Adrenal gland (tissue), 12 donors: Measurements from ENCODE around the gene BRAF. TPM values are rescaled to one million over a fixed set of nuclear protein-coding genes. Genes with fewer than 3 reads are reported as not detected.

Source experiments
- DNase-seq, 7 donors: peaks; one replicate each; pipeline ENCODE4 v3.0.0-alpha.2; 2019 to 2020
- H3K27ac ChIP-seq, 5 donors: fragments of 200-600 bp; sonication (generic) in 4 of 5; 1 replicate in 3 of 5; 2 replicates in 2 of 5; pipeline versions ENCODE4 v1.5.1 to v1.8.0; 2016 to 2020; ENCODE audit warnings: mild to moderate bottlenecking in 1 of 5
- H3K27me3 ChIP-seq: fragments of 200-600 bp; 2 replicates; pipeline ENCODE4 v1.8.0; 2021
- H3K36me3 ChIP-seq, 2 donors: fragments of 200-600 bp; replicated peaks in 1 of 2; 1 replicate in 1 of 2; 2 replicates in 1 of 2; pipeline versions ENCODE4 v1.5.1 to v1.8.0; 2018 to 2022
- H3K4me1 ChIP-seq, 2 donors: fragments of 200-600 bp; replicated peaks in 1 of 2; 1 replicate in 1 of 2; 2 replicates in 1 of 2; pipeline versions ENCODE4 v1.5.1 to v1.8.0; 2018 to 2021
- H3K4me3 ChIP-seq, 4 donors: fragments of 200-600 bp; sonication (generic) in 3 of 4; one replicate each; pipeline ENCODE4 v1.5.1; 2016 to 2018
- H3K9me3 ChIP-seq, 3 donors: fragments of 200-600 bp; sonication (generic) in 1 of 3; replicated peaks in 1 of 3; 1 replicate in 2 of 3; 2 replicates in 1 of 3; pipeline versions ENCODE4 v1.5.1 to v1.8.0; 2016 to 2021
- POLR2A ChIP-seq, 2 donors: fragments of 450-650 bp; IDR thresholded peaks; one replicate each; pipeline ENCODE4 v1.6.1; 2017; ENCODE audit warnings: antibody characterized with exemption in 2 of 2, mild to moderate bottlenecking in 2 of 2, moderate library complexity in 1 of 2
- WGBS, 4 donors: extraction: QIAGEN DNeasy Blood & Tissue Kit in 2 of 4; methylation state at CpG; one replicate each; pipeline versions ENCODE4 v1.1.5 to v1.1.7; 2013 to 2017; 5-methylcytosine and 5-hydroxymethylcytosine counted together
- intact Hi-C, 2 donors: fragments of 100-400 bp; cut with DNase I; formaldehyde crosslinking; loops; one replicate each; pipeline versions ENCODE4 v1.14.1 to v1.15.0; 2022 to 2023
- polyA plus RNA-seq, 3 donors: library from polyadenylated mRNA; stranded (reverse); fragments of 200-250 nt in 2 of 3; fragments of 350-450 nt in 1 of 3; fragmentation: Illumina TruSeq in 1 of 3; extraction: RNeasy Lipid Tissue Mini Kit (QIAGEN cat#74804) in 1 of 3; gene quantifications; one replicate each; pipeline ENCODE4 v1.2.3, GENCODE V29; 2013 to 2014
- total RNA-seq, 9 donors: library from RNA; depleted of rRNA in 4 of 9; stranded (reverse); fragments of >200 nt in 4 of 9; fragments of 120-200 nt in 1 of 9; fragmentation: NEBNext Ultra II Directional in 1 of 9; extraction: Animal tissue kit (Norgen Biotek cat#: 25700) in 1 of 9; gene quantifications; one replicate each; pipeline versions ENCODE4 v1.1.0 to v1.2.4, GENCODE V29; 2013 to 2023
- TF ChIP-seq, protein P1 (sequence below), 6 experiments: fragments of 450-650 bp in 4 of 6; fragments of 200-600 bp in 2 of 6; sonication (generic) in 1 of 6; IDR thresholded peaks; 1 replicate in 5 of 6; 2 replicates in 1 of 6; pipeline versions ENCODE4 v1.5.1 to v1.8.0; 2016 to 2021; ENCODE audit warnings: antibody characterized with exemption in 6 of 6, mild to moderate bottlenecking in 2 of 6, moderate library complexity in 1 of 6
- donor health status: healthy with polysubstance abuse.
- donor health status: Bipolar disorder and iron deficiency.
- donor health status: DM: yes; HTN: yes; CAD: no.
- donor health status: DM: no; HTN: no; CAD: no.
- donor health status: DM: no; HTN: no; CAD: no.
- donor health status: DM: yes; HTN: yes; CAD: no.

The BRAF gene
- total and polyA plus RNA-seq, 12 donors, result 5.0 to 50.3 (median 25.5) TPM

DNA sequence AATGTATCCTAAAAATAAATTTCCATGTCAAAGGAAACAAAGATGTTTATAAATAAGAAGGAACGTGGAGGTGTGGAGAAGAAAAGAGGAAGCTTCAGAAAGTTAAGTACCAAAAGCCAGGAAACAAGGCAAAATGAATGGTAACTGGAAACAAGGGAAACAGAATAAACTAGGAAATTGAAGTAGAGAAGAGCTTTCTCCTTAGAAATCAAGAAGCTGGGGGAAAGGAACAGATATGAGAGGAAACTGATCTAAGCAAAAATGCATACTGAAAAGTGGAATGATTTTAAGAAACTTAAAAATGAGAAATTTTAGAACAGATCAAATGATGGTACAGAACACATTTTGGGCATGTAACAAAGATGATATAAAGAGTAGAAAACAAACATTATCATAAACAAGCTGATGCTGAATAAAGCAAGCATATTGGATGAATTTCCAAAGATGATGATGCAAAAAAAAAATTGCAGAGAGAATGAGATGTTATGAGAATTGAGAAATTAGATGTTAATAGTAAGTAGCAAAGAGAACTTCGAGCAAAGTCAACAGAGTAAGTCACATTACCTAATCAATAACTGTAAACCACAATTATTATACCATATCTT, 1.9 kb downstream of the BRAF start:
- intact Hi-C loops, result no loop called here
- peaks cover 8 to 20% of the 10 kb centered on the region in 2 donors for H3K4me1 ChIP-seq

DNA sequence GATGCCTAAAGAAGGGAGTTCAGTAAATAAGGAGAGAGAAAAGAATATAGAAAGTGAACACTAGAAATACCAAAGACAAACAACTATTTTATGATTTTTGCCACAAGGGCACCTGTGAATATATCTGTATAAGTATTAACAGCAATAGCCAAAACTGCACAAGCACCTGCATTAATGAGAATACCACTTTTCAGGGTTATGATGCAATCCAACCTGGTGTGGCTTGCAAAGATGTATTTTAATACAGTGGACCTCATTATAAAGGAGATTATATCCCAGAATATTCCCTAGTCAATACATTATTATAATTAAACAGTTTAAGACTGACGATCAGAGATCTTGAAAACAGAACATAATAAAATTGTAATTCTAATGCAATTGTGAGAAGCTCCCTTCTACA, 4.0 kb downstream of the BRAF start:
- H3K27ac ChIP-seq, result no peak overlapping the region
- H3K4me1 ChIP-seq, result peaks cover 8 to 20% of the 10 kb centered on the region in 2 donors
- H3K27me3 ChIP-seq, result no peaks in the 10 kb centered on the region
- no peak for TF ChIP-seq POLR2A (IDR thresholded peaks at IDR 0.05)
- 82 to 90% (median 89%) methylated on average over 1 of the region's 1 CpG for WGBS, 4 donors
- intact Hi-C loops, result no loop called here
- H3K36me3 ChIP-seq, result no peaks in the 10 kb centered on the region
- DNase-seq, result no peak
- H3K4me3 ChIP-seq, result no peak overlapping the region
- no peaks in the 10 kb centered on the region for H3K9me3 ChIP-seq

More for the DNA sequence above, 1.9 kb downstream of the BRAF start:
- TF ChIP-seq, protein P1, sequence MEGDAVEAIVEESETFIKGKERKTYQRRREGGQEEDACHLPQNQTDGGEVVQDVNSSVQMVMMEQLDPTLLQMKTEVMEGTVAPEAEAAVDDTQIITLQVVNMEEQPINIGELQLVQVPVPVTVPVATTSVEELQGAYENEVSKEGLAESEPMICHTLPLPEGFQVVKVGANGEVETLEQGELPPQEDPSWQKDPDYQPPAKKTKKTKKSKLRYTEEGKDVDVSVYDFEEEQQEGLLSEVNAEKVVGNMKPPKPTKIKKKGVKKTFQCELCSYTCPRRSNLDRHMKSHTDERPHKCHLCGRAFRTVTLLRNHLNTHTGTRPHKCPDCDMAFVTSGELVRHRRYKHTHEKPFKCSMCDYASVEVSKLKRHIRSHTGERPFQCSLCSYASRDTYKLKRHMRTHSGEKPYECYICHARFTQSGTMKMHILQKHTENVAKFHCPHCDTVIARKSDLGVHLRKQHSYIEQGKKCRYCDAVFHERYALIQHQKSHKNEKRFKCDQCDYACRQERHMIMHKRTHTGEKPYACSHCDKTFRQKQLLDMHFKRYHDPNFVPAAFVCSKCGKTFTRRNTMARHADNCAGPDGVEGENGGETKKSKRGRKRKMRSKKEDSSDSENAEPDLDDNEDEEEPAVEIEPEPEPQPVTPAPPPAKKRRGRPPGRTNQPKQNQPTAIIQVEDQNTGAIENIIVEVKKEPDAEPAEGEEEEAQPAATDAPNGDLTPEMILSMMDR (IDR thresholded peaks at IDR 0.05), result no peak
- no peak for TF ChIP-seq POLR2A (IDR thresholded peaks at IDR 0.05)
- WGBS, 4 donors, result 49 to 66% (median 55%) methylated on average over 2 of the region's 2 CpGs
- Histone ChIP-seq H3K27ac (peak overlapping the region in 1 of 5 donors; percentile 2), H3K4me3 (no peak overlapping the region), H3K36me3 (no peaks in the 10 kb centered on the region), H3K27me3 (no peaks in the 10 kb centered on the region), H3K9me3 (no peaks in the 10 kb centered on the region)
- no peak for DNase-seq

DNA sequence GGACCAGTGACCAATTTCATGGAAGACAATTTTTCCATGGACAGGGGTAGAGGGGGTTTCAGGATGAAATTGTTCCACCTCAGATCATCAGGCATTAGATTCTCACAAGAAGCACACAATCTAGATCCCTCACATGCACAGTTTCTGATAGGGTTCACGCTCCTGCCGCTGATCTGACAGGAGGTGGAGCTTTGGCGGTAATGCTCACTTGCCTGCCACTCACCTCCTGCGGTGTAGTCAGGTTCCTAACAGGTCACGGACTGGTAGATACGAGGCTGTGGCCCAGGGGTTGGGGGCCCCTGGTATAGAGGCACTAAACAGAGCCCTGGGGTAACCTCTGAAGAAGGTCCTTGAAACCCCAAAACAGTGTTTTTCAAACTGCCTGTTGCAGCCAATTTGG, 6.5 kb downstream of the BRAF start:
- peaks cover 4 to 17% of the 10 kb centered on the region in 2 donors for H3K4me1 ChIP-seq
- no peak overlapping the region for H3K27ac ChIP-seq
- no peaks in the 10 kb centered on the region for H3K9me3 ChIP-seq
- H3K36me3 ChIP-seq, result no peaks in the 10 kb centered on the region
- no peak for DNase-seq
- intact Hi-C loops, result no loop called here
- no peak for TF ChIP-seq POLR2A (IDR thresholded peaks at IDR 0.05)
- TF ChIP-seq, protein P1 (IDR thresholded peaks at IDR 0.05), result no peak
- H3K27me3 ChIP-seq, result no peaks in the 10 kb centered on the region
- no peak overlapping the region for H3K4me3 ChIP-seq
- WGBS, 4 donors, result 94 to 97% (median 96%) methylated on average over 6 of the region's 6 CpGs

DNA sequence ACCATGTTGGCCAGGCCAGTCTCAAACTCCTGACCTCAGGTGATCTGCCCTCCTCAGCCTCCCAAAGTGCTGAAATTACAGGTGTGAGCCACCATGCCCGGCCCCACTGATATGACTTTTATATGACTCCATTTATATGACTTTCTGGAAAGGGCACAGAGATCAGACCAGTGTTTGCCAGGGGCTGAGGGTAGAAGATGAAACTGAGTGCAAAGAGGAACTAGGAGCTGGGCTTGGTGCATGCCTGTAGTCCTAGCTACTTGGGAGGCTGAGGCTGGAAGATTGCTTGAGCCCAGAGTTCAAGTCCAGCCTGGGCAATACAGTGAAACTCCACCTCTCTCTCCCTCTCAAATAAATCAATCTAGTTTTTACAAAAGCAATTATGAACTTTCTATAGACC, 7.5 kb downstream of the BRAF start:
- intact Hi-C loops, result no loop called here
- DNase-seq, result no peak
- no peaks in the 10 kb centered on the region for H3K9me3 ChIP-seq
- WGBS, 4 donors, result 97 to 100% (median 100%) methylated on average over 1 of the region's 1 CpG
- TF ChIP-seq, protein P1 (IDR thresholded peaks at IDR 0.05), result no peak
- TF ChIP-seq POLR2A (IDR thresholded peaks at IDR 0.05), result no peak
- no peak overlapping the region for H3K27ac ChIP-seq
- peaks cover 0 to 7% of the 10 kb centered on the region in 2 donors for H3K4me1 ChIP-seq
- no peak overlapping the region for H3K4me3 ChIP-seq
- no peaks in the 10 kb centered on the region for H3K36me3 ChIP-seq
- no peaks in the 10 kb centered on the region for H3K27me3 ChIP-seq

DNA sequence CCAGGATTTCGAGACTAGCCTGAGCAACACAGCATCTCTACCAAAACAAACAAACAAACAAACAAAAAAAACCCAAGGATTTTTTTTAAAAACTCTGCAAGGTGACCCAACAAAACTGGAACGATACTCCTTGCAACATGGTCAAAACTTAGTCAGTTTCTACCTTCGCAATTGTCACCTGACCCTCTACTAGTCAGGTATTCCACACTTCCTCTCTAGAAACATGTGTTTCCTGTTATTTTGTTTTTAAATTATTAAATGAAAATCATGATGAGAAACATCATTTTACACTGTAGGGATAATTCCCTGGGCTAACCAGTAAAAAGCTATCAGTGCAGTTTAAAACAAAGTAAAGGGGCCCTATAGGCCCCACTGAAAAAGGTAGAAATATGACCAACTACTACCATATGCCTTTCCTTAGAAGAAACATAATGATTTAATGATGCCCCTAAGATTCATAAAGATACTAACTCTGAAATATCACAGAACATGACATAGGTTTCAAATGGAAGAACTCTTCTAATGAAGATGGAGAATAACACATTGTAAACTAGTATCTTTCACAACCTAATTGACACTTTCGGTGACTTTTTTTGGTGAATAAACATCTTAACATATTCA, 8.7 kb downstream of the BRAF start:
- Histone ChIP-seq H3K9me3 (no peaks in the 10 kb centered on the region), H3K36me3 (no peaks in the 10 kb centered on the region), H3K4me1 (peaks cover 0 to 7% of the 10 kb centered on the region in 2 donors), H3K27ac (no peak overlapping the region), H3K4me3 (no peak overlapping the region), H3K27me3 (no peaks in the 10 kb centered on the region)
- WGBS, 4 donors, result 82 to 94% (median 87%) methylated on average over 4 of the region's 4 CpGs
- DNase-seq, result no peak
- TF ChIP-seq POLR2A (IDR thresholded peaks at IDR 0.05), result no peak
- TF ChIP-seq, protein P1 (IDR thresholded peaks at IDR 0.05), result no peak
- intact Hi-C loops, result no loop called here
